ENCODE data around the gene BCL2.

DNA sequence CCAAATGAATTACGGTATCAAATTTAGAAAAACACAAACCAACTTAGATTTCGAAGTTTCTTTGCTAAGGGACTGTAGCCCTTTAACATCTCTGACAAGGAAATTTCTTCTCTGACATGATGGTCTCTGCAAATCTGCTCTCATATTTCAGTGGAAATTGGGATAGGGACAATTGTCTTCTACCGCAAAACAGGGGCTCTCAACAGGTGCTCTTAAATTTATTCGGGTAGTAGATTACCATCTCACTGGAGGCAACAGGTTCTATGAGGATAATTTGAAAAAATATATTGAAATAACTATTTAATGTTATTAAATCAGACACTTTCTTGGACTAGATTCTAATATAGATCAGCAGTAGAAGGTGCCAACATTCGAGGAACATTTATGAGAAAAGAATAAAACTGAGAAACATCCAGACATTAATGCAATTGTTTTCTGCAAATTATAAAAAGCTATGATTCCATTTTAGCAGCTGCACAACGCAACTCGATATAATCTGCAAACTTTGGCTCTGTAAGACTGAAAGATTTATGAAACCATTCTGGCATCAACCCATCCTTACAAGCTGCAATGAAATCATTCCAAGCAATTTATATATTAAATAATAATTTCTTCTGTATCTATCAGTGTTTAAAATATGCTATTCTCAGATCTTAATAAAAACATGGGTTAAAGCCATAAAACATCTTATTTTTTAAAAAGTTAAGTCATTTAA, 10.0 kb upstream of the BCL2 start:
- TF ChIP-seq, protein P1, sequence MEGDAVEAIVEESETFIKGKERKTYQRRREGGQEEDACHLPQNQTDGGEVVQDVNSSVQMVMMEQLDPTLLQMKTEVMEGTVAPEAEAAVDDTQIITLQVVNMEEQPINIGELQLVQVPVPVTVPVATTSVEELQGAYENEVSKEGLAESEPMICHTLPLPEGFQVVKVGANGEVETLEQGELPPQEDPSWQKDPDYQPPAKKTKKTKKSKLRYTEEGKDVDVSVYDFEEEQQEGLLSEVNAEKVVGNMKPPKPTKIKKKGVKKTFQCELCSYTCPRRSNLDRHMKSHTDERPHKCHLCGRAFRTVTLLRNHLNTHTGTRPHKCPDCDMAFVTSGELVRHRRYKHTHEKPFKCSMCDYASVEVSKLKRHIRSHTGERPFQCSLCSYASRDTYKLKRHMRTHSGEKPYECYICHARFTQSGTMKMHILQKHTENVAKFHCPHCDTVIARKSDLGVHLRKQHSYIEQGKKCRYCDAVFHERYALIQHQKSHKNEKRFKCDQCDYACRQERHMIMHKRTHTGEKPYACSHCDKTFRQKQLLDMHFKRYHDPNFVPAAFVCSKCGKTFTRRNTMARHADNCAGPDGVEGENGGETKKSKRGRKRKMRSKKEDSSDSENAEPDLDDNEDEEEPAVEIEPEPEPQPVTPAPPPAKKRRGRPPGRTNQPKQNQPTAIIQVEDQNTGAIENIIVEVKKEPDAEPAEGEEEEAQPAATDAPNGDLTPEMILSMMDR (IDR thresholded peaks at IDR 0.05) = no peak
- TF ChIP-seq POLR2A (IDR thresholded peaks at IDR 0.05) (no peak), EP300 (IDR thresholded peaks at IDR 0.05; ENCODE audit: low read depth) (no peak)

Data from transverse colon (tissue), 3 donors.